ENCODE data around the gene USP3. TPM values are rescaled to one million over a fixed set of nuclear protein-coding genes. Genes with fewer than 3 reads are reported as not detected.

The USP3 gene
- total RNA-seq, 4 donors from 2014 or later = 12.1 to 29.4 (median 15.5) TPM

DNA sequence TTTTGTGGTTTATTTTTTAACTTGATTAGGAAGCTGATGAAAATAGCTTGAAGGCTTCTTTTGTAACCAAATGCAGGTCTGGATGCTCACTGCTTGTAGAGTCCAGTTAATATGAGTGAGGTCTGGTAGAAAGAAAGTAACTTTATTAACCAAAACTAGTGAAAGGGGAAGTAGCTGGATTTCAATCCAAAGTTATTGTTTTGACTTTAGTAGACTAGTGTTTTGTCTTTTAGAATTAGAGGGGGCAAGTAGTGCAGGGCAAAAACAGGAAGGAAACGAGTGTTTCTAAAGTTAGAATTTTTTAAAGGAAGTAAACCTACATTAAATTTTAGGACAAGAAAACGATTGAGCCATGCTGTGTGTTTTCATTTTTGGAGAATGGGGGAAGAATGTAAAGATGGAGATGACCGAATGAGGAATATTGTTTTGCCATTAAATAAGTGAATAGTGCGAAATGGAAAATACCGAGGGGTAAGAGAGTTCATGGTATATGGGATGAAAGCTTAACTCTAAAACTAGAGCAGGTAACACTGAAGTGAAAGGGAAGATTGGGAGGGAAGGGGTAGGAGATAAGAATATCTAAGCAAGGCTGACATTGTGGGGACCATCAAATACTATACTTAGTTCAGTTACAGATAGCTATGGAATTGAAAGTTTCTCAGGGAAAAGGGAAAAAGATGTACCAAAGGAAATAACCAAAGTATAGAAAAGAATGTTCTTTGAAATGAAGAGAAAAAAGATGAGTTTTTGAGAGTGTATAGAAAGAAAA lies 40.0 kb downstream of the USP3 start:
- ATAC-seq (no peak), DNase-seq (no peak)
- no peak overlapping the region for H3K27ac ChIP-seq
- in situ Hi-C loops (cut with MboI; ENCODE audit: low sequenced_read_pairs in 4 of 4) (no loop called here), intact Hi-C loops (cut with DNase I; ENCODE audit: low total_unique reads) (no loop called here)
- H3K27me3 ChIP-seq = no peaks in the 10 kb centered on the region
- no peaks in the 10 kb centered on the region for H3K36me3 ChIP-seq
- no peak for TF ChIP-seq POLR2A (IDR thresholded peaks at IDR 0.05)
- TF ChIP-seq, protein P1, sequence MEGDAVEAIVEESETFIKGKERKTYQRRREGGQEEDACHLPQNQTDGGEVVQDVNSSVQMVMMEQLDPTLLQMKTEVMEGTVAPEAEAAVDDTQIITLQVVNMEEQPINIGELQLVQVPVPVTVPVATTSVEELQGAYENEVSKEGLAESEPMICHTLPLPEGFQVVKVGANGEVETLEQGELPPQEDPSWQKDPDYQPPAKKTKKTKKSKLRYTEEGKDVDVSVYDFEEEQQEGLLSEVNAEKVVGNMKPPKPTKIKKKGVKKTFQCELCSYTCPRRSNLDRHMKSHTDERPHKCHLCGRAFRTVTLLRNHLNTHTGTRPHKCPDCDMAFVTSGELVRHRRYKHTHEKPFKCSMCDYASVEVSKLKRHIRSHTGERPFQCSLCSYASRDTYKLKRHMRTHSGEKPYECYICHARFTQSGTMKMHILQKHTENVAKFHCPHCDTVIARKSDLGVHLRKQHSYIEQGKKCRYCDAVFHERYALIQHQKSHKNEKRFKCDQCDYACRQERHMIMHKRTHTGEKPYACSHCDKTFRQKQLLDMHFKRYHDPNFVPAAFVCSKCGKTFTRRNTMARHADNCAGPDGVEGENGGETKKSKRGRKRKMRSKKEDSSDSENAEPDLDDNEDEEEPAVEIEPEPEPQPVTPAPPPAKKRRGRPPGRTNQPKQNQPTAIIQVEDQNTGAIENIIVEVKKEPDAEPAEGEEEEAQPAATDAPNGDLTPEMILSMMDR (IDR thresholded peaks at IDR 0.05 in 4 of 5, conservative IDR thresholded peaks at IDR 0.05 in 1 of 5) = no peak
- no peaks in the 10 kb centered on the region for H3K4me1 ChIP-seq
- H3K9me3 ChIP-seq = no peaks in the 10 kb centered on the region
- H3K4me3 ChIP-seq = no peak overlapping the region

DNA sequence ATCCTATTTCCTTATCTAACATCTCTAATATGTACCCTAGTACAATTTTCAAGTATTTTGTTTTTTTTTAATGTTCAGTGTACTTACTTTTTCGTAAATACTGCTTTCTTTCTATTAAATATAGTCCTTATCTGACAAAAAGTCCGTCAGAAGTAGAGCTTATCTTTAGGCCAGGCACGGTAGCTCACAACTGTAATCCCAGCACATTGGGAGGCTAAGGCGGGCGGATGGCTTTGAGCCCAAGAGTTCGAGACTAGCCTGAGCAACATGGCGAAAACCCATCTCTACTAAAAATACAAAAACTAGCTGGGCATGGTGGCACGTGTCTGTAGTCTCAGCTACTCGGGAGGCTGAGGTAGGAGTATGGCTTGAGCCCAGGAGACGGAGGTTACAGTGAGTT lies 41.1 kb downstream of the USP3 start:
- Histone ChIP-seq H3K27ac (no peak overlapping the region), H3K4me1 (no peaks in the 10 kb centered on the region), H3K36me3 (no peaks in the 10 kb centered on the region), H3K27me3 (no peaks in the 10 kb centered on the region), H3K4me3 (no peak overlapping the region), H3K9me3 (no peaks in the 10 kb centered on the region)
- no peak for ATAC-seq
- intact Hi-C loops (cut with DNase I; ENCODE audit: low total_unique reads) (no loop called here), in situ Hi-C loops (cut with MboI; ENCODE audit: low sequenced_read_pairs in 4 of 4) (no loop called here)
- TF ChIP-seq POLR2A (IDR thresholded peaks at IDR 0.05) = no peak
- TF ChIP-seq, protein P1 (IDR thresholded peaks at IDR 0.05 in 4 of 5, conservative IDR thresholded peaks at IDR 0.05 in 1 of 5) = no peak
- DNase-seq = no peak

DNA sequence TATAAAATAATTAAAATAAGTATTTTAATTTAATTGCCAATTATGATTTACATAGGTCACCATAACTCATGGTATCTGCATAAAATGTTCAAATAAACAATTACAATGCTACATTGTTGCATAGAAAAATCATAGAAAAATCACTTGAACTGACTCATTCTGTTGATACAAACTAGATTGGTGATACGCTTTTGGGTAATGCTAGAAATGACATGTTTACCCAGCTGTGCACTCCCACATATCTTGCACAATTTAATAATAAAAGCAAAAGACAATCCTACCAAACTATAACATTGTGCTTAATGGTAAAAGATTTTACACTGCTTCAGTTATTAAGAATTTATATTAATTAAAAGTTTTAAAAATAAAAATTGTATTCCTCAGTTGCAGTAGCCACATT lies 47.0 kb downstream of the USP3 start:
- H3K9me3 ChIP-seq = no peaks in the 10 kb centered on the region
- DNase-seq = no peak
- in situ Hi-C loops (cut with MboI; ENCODE audit: low sequenced_read_pairs in 4 of 4) (no loop called here), intact Hi-C loops (cut with DNase I; ENCODE audit: low total_unique reads) (no loop called here)
- ATAC-seq = peak in 1 of 2 donors; percentile 53
- H3K27me3 ChIP-seq = no peaks in the 10 kb centered on the region
- peaks cover 0 to 2% of the 10 kb centered on the region in 2 donors for H3K36me3 ChIP-seq
- no peak for TF ChIP-seq POLR2A (IDR thresholded peaks at IDR 0.05)
- TF ChIP-seq, protein P1 (IDR thresholded peaks at IDR 0.05 in 4 of 5, conservative IDR thresholded peaks at IDR 0.05 in 1 of 5) = no peak
- no peak overlapping the region for H3K27ac ChIP-seq
- peaks cover 14 to 15% of the 10 kb centered on the region in 2 donors for H3K4me1 ChIP-seq
- no peak overlapping the region for H3K4me3 ChIP-seq

DNA sequence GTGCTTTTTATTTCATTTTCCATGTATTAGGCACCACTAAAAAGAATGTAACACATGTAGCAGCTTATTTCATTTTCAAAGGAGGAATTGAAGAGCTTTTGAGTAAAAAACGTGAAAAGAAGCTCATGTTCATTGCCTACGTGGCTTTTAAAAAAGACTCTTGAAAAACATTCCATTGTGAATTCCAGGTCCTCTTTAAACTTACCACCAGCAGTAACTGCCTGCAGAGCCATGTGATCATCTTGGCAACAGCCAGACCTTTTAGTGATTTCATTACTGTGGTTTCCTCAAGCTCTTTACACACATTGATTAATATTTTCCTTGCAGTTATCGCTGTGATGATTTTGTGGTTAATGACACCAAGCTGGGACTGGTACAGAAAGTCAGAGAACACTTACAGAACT lies 49.0 kb downstream of the USP3 start:
- Histone ChIP-seq H3K4me3 (no peak overlapping the region), H3K36me3 (peaks cover 0 to 16% of the 10 kb centered on the region in 2 donors), H3K27me3 (no peaks in the 10 kb centered on the region), H3K4me1 (peaks cover 14 to 15% of the 10 kb centered on the region in 2 donors), H3K27ac (peak overlapping the region in 1 of 4 donors; percentile 15), H3K9me3 (no peaks in the 10 kb centered on the region)
- TF ChIP-seq POLR2A (IDR thresholded peaks at IDR 0.05) = no peak
- TF ChIP-seq, protein P1 (IDR thresholded peaks at IDR 0.05 in 4 of 5, conservative IDR thresholded peaks at IDR 0.05 in 1 of 5) = no peak
- intact Hi-C loops (cut with DNase I; ENCODE audit: low total_unique reads) (no loop called here), in situ Hi-C loops (cut with MboI; ENCODE audit: low sequenced_read_pairs in 4 of 4) (no loop called here)
- DNase-seq (no peak), ATAC-seq (peak in 1 of 2 donors; percentile 66)

Measured in gastrocnemius medialis (tissue), 4 donors.